ENCODE results near the gene RASL10B.

RASL10B gene

GRCh38 chr17:35766489-35766877 is 35.0 kb downstream of the RASL10B start:
- DNase-seq = no peak

- DNase-seq = no peak
Measured at GRCh38 chr17:35766903-35767510, 35.6 kb downstream of the RASL10B start.

GRCh38 chr17:35768797-35769196 is 37.4 kb downstream of the RASL10B start:
- DNase-seq = no peak

- DNase-seq = no peak
Measured at GRCh38 chr17:35769895-35770486, 38.6 kb downstream of the RASL10B start.

- no peak for DNase-seq
Measured at GRCh38 chr17:35773129-35773528, 41.7 kb downstream of the RASL10B start.

GRCh38 chr17:35773679-35774425 is 42.4 kb downstream of the RASL10B start:
- no peak for DNase-seq

- DNase-seq = no peak
Measured at GRCh38 chr17:35774499-35774898, 43.1 kb downstream of the RASL10B start.

GRCh38 chr17:35775039-35775438 is 43.6 kb downstream of the RASL10B start:
- no peak for DNase-seq

GRCh38 chr17:35775583-35775982 is 44.1 kb downstream of the RASL10B start:
- DNase-seq = no peak

GRCh38 chr17:35778641-35779196 is 47.3 kb downstream of the RASL10B start:
- no peak for DNase-seq

- no peak for DNase-seq
Measured at GRCh38 chr17:35780950-35781349, 49.5 kb downstream of the RASL10B start.

GRCh38 chr17:35784895-35785294 is 53.5 kb downstream of the RASL10B start:
- DNase-seq = no peak

GRCh38 chr17:35786941-35787432 is 55.5 kb downstream of the RASL10B start:
- no peak for DNase-seq

GRCh38 chr17:35788477-35789368 is 57.3 kb downstream of the RASL10B start:
- no peak for DNase-seq

- no peak for DNase-seq
Measured at GRCh38 chr17:35790841-35791240, 59.4 kb downstream of the RASL10B start.

GRCh38 chr17:35791681-35792350 is 60.4 kb downstream of the RASL10B start:
- DNase-seq = no peak
